HT1080 (cell line): Measurements from ENCODE around the gene MT1B. TPM values are rescaled to one million over a fixed set of nuclear protein-coding genes. Genes with fewer than 3 reads are reported as not detected.
"Not testable (repeated sequence)": the region's sequence is repeated elsewhere in the genome, so short reads cannot be mapped to it uniquely, and the experiment has no call there.

Experiments used
- DNase-seq: peaks from one replicate; pipeline ENCODE4 v3.0.0-alpha.2; 2015; ENCODE audit warnings: low read depth
- total RNA-seq: library from RNA; depleted of rRNA; stranded (reverse); fragments of >200 nt; shearing (Covaris generic); gene quantifications from 2 replicates; pipeline ENCODE4 v1.2.3, GENCODE V29; 2014

Gene MT1B
- total RNA-seq, 1 experiment from 2014 or later, result not detected

DNA sequence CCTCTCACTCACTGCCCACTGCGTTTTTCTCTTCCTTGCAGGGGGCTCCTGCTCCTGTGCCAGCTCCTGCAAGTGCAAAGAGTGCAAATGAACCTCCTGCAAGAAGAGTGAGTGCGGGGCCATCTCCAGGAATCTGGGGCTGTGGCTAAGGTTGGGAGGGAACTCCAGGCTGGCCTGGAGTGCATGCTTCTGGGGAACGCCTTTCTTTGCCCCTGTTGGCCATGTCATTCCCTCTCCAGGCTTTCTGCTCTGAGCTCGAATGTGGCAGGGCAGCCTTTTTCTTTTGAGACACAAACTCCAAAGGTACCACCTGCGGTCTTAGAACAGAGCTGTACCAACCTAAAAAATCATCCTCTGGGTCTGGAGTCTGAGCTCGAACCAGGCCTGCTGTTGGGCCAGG is 33.5 kb upstream of the MT1B start:
- no peak for DNase-seq

DNA sequence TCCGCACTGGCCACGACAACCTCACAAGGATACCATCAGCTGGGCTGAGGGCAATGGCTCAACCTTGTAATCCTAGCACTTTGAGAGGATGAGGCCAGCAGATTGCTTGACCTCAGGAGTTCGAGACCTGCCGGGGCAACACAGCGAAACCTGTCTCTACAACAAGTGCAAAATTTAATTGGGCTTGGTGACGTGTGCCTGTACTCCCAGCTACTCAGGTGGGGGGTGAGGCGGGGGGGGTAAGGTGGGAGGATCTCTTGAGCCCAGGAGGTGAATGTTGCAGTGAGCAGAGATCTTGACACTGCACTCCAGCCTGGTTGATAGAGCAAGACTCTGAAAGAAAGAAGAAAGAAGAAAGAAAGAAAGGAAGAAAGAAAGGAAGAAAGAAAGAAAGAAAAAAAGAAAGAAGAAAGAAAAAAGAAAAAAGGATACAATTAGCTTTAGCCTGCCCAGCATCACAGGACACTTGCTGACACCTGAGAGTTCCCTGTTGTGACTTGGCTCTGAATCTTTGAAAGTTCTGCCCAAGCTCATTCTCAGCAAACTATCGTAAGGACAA is 31.3 kb upstream of the MT1B start:
- DNase-seq, result no peak

DNA sequence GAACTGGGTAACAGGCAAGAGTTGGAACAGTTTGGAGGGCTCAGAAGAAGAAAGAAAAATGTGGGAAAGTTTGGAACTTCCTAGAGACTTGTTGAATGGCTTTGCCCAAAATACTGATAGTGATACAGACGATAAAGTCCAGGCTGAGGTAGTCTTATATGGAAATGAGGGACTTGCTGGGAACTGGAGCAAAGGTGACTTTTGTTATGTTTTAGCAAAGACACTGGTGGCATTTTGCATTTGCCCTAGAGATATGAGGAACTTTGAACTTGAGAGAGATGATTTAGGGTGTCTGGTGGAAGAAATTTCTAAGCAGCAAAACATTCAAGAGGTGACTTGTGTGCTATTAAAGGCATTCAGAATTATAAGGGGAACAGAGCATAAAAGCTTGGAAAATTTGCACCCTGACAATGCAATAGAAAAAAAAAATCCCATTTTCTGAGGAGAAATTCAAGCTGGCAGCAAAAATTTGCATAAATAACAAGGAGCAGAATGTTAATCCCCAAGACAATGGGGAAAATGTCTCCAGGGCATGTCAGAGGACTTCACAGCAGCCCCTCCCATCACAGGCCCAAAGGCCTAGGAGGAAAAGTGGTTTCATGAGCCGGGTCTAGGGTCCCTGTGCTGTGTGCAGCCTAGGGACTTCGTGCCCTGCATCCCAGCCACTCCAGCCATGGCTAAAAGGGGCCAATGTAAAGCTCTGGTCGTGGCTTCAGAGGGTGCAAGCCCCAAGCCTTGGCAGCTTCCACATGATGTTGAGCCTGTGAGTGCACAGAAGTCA is 29.8 kb upstream of the MT1B start:
- not testable (repeated sequence) for DNase-seq

DNA sequence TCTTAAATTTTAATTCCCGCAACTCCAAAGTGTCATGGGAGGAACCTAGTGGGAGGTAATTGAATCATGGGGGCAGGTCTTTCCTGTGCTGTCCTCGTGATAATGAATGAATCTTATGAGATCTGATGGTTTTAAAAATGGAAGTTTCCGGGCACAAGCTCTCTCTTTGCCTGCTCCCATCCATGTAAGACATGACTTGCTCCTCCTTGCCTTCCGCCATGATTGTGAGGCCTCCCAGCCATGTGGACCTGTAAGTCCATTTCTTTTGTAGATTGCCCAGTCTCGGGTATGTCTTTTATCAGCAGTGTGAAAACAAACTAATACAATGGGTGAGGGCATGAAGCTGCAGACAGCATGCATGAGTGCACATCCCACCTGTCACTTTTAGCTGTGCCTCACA is 28.5 kb upstream of the MT1B start:
- not testable (repeated sequence) for DNase-seq

DNA sequence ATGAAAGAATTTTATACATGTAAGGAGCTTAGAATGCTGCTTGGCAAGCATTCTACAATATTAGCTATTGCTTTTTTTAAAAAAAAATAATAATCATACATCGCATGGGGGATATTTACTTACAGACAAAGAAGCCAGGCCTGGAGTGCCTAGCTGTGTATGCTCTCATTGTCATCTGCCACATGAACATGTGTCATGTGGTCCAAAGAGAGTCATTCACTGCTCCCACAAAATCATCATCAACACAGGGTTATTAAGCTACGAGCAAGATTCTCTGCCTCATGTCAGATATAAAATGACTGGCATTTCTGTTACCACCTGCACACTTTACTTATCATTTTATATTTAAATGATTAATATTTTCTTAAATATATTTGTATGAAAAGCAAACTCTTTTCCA is 28.0 kb upstream of the MT1B start:
- DNase-seq, result no peak

DNA sequence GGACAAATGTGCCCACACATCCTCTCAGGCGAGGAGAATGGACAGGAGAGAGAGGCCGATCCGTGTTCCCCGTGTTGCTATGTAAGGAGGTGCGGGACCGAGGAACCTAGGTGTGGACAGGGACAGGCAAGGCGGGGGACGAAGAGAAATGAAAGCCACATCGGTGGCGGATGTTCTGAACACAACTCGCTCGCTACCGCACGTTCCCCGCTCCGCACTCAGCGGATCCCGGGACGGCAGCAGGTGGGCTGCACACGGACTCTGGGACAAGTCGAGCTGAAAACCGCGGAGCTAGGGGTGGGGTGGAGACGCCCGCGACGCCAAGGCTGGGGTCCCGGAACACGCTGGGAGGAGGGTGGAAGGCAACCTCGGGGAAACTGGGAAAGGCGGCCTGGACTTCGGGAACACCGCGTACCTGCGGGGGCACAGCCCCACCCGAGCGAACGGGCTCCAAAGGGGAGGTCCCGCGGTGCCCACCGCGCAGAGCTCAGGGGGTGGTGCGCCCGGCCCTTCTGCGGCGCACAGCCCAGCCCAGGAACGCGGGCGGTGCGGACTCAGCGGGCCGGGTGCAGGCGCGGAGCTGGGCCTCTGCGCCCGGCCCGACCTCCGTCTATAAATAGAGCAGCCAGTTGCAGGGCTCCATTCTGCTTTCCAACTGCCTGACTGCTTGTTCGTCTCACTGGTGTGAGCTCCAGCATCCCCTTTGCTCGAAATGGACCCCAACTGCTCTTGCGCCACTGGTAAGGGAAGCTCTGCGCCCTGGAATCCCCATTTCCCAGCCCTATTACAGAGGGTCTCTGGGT is 26.3 kb upstream of the MT1B start, which contains the start of gene MT1E:
TSS of gene MT1E (plus strand) at position 642 of the 803 bp plus-strand sequence. CDS start at position 713, 71 bp downstream.
- DNase-seq, result peak; percentile 76

DNA sequence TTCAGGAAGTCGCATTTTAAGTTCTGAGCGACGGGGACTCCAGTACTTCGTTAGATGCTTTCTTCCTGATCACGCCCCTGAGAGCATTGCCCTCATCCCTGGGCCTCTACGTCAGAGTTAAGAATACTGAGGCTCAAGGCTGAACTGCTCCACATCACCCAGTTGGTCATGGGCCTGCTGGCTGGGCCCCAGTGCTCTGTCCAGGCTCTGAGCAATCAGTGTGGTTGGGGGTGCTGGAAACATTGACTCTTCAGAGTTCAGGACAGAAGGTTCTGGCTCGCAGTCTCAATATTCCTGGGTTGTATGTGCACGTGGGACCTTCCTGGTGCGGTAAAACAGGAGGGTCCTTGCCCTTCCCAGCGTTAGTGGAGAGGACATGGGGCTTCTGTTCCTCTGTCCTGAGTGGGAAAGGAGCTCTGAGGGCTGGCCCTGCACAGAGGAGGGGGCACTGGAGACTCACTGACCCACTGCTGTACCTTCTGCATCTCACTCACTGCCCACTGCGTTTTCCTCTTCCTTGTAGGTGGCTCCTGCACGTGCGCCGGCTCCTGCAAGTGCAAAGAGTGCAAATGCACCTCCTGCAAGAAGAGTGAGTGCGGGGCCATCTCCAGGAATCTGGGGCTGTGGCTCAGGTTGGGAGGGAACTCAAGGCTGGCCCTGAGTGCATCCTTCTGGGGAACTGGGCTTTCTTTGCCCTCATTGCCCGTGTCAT is 25.6 kb upstream of the MT1B start:
- peak; percentile 30 for DNase-seq

DNA sequence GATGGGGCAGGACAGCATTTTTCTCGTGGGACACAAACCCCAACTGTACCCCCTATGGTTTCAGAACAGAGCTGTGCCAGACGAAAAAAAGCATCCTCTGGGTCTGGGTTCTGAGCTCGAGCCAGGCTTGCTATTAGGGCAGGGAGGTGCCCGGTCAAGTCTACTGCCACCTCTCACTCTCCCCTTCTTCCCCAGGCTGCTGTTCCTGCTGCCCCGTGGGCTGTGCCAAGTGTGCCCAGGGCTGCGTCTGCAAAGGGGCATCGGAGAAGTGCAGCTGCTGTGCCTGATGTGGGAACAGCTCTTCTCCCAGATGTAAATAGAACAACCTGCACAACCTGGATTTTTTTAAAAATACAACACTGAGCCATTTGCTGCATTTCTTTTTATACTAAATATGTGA is 25.0 kb upstream of the MT1B start:
- DNase-seq, result no peak

DNA sequence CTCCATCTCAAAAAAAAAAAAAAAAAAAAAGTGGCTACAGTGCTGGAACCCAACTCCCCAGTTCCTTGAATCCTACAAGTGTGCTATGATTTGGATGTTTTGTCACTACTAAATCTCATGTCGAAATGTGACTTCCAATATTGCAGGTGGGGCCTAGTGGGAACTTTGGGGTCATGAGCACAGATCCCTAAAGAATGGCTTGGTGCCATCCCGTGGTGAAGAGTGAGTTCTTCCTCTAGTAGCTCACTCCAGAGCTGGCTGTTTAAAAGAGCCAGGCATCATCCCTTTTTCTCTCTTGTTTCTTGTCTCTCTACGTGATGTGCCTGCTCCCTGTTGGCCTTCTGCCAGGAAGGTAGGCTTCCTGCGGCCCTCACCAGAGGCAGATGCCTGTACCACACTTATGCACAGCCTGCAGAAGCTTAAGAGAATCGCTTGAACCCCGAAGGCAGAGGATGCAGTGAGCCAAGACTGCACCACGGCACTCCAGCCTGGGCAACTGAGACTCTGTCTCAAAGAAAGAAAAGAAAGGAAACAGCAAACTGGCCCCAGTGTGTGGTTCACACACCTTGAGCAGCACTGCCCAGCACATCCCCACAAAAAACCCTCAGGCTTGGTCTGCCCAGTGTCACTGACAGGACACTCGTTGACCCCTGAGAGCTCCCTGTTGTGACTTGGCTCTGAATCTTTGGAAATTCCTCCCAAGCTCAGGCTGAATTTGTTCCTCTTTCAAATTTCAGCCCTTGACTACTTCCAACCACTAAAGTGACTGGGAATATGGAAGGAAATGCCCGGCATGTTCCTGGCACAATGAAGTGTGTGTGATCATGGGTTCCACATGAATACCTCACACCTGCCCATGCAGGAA is 23.0 kb upstream of the MT1B start:
- no peak for DNase-seq

DNA sequence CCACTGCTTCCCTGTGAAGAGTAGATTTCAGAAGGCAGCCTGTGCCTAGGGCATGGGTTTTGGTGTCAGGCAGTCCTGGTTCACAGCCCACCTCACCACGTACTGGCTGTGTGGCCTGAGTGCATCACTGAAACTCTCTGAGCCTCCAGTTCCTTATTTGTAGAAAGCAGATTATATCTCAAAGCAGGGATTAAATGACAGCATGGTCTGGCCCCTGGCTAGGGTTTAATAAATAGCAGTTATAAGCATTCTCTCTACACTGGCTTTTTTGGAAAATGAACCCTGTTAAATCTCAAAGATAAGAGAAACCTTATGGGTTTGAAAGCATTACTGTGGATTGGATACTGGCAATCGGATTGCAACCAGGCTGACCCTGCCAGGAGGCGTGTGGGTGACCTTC is 22.2 kb upstream of the MT1B start:
- no peak for DNase-seq

DNA sequence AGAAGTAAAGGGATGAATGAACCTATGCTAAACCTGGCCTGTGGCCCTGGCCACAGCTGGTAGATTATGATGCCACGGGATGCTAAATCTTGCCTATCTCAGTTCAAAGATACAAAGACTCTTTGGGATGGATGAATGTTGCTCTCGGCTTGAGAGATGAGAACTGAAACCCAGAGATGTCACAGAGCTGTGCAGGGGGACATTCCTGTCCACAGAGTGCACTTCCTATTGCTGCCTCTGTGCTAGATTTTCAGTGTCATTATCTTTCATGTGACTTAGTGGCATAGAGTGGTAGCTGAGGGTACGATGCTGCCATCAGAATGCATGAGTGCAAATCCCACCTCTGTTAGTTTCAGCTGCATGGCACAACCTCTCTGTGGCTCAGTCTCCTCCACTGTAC is 21.6 kb upstream of the MT1B start:
- no peak for DNase-seq

DNA sequence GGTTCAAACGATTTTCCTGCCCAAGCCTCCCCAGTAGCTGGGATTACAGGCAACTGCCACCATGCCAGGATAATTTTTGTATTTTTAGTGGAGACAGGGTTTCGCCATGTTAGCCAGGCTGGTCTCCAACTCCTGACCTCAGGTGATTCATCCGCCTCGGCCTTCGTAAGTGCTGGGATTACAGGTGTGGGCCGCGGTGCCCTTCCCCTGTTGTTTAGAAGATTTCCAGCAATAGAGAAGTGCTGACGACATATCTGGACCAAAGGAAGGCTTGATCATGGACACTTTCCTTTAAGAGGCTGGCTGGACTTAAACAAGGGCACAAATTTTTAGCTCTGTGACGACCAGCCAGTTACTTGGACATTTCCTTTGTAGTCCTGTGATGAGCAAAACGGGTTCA is 20.5 kb upstream of the MT1B start:
- DNase-seq, result no peak

DNA sequence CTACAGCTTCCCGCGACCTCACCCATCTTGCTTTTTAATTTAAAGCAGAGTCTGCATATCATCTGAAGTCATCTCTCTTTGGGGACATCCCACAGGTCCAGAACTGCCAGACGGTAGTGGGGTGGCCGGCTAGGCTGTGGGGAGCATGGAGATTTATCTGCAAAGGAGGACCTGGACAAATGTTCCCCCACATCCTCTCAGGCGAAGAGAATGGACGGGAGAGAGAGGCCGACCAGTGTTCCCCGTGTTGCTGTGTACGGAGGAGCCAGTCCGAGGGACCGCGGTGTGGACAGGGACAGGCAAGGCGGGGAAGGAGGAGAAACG is 19.9 kb upstream of the MT1B start:
- no peak for DNase-seq

DNA sequence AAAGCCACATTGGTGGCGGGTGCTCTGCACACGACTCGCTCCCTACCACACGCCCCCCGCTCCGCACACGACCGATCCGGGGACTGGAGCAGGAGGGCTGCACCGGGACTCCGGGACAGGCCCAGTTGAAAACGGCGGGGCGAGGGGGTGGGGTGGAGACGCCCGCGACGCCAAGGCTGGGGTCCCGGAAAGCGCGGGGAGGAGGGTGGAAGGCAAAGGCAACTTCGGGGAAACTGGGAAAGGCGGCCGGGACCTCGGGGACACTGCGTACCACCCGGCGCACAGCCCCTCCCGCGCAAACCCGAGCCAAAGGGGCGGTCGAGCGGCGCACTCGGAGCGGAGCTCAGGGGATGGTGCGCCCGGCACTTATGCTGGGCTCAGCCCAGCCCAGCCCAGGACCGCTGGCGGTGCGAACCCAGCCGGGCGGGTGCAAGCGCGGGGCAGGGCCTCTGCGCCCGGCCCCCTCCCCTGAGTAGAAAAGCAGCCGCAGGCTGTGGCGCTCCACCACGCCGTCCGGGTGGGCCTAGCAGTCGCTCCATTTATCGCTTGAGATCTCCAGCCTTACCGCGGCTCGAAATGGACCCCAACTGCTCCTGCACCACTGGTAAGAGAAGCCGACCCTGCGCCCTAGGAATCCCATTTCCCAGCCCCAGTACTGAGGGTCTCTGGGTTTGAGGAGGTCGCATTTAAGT is 19.4 kb upstream of the MT1B start, which contains the start of gene MT1M:
TSS of gene MT1M (plus strand) at position 504 of the 692 bp plus-strand sequence. CDS start at position 577, 73 bp downstream.
- DNase-seq, result no peak

DNA sequence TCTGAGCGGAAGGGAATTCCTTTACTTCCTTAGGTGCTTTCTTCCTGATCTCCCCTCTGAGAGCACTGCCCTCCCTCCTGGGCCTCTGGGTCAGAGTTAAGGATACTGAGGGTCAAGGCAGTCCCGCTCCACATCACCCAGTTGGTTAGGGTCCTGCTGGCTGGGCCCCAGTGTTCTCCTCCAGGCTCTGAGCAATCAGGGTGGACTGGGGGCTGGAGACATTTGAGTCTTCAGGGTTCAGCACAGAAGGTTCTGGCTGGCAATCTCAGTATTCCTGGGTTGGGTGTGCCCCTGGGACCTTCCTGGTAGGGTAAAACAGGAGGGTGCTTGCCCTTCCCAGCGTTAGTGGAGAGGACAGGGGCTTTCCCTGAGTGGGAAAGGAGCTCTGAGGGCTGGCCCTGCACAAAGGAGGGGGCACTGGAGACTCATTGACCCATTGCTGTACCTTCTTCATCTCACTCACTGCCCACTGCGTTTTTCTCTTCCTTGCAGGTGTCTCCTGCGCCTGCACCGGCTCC is 18.8 kb upstream of the MT1B start:
- DNase-seq, result no peak

DNA sequence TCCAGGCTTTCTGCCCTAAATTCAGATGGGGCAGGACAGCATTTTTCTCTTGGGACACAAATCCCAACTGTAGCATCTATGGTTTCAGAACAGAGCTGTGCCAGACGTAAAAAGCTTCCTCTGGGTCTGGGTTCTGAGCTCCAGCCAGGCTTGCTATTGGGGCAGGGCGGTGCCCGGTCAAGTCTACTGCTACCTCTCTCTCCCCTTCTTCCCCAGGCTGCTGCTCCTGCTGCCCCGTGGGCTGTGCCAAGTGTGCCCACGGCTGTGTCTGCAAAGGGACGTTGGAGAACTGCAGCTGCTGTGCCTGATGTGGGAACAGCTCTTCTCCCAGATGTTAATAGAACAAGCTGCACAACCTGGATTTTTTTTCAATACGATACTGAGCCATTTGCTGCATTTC is 18.2 kb upstream of the MT1B start:
- DNase-seq, result no peak

DNA sequence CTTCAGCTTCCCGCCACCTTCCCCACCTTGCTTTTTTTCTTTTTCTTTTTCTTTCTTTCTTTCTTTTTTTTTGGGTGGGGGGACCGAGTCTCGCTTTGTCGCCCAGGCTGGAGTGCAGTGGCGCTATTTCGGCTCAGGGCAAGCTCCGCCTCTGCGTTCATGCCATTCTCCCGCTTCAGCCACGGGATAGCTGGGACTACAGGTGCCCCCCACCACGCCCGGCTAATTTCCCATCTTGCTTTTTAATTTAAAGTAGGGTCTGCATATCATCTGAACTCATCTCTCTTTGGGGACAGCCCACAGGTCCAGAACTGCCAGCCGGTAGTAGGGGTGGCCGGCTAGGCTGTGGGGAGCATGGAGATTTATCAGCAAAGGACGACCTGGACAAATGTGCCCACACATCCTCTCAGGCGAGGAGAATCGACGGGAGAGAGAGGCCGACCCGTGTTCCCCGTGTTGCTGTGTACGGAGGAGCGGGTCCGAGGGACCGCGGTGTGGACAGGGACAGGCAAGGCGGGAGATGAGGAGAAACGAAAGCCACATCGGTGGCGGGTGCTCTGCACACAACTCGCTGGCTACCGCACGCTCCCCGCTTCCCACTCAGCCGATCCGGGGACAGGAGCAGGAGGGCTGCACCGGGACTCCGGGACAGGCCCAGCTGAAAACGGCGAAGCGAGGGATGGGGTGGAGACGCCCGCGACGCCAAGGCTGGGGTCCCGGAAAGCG is 16.8 kb upstream of the MT1B start:
- DNase-seq, result no peak

DNA sequence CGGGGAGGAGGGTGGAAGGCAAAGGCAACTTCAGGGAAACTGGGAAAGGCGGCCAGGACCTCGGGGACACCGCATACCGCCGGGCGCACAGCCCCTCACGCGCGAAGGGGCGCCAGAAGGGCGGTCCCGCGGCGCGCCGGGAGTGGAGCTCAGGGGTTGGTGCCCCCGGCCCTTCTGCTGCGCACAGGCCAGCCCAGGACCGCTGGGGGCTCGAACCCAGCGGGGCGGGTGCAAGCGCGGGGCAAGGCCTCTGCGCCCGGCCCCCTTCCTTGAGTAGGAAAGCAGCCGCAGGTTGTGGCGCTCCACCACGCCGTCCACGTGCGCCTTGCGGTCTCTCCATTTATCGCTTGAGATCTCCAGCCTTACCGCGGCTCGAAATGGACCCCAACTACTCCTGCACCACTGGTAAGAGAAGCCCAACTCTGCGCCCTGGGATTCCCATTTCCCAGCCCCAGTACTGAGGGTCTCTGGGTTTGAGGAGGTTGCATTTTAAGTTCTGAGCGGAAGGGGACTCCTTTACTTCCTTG is 16.2 kb upstream of the MT1B start:
- DNase-seq, result no peak
